Liver (tissue), 9 donors: ENCODE measurements around the gene CYP2A13. TPM values are rescaled to one million over a fixed set of nuclear protein-coding genes. Genes with fewer than 3 reads are reported as not detected.

Source experiments
- DNase-seq: peaks from one replicate; pipeline ENCODE4 v3.0.0-alpha.2; 2017; ENCODE audit warnings: low spot score
- H3K27ac ChIP-seq, 2 donors: one replicate each; pipeline ENCODE4 v1.7.0; 2013; ENCODE audit warnings: inconsistent platforms in 2 of 2, low read length in 2 of 2, control low read depth in 1 of 2, low read depth in 1 of 2, mild to moderate bottlenecking in 1 of 2
- H3K27me3 ChIP-seq, 4 donors: one replicate each; pipeline versions ENCODE4 v1.6.1 to v1.7.0; 2013; ENCODE audit warnings: low read length in 3 of 4, inconsistent platforms in 1 of 4, mild to moderate bottlenecking in 1 of 4, moderate library complexity in 1 of 4; ENCODE audit not compliant: control insufficient read depth in 4 of 4, insufficient read depth in 4 of 4
- H3K36me3 ChIP-seq, 4 donors: one replicate each; pipeline versions ENCODE4 v1.6.1 to v1.7.0; 2013; ENCODE audit warnings: low read length in 3 of 4, mild to moderate bottlenecking in 3 of 4, low read depth in 1 of 4, moderate library complexity in 1 of 4; ENCODE audit not compliant: control insufficient read depth in 4 of 4, insufficient read depth in 3 of 4
- H3K4me1 ChIP-seq, 4 donors: one replicate each; pipeline versions ENCODE4 v1.6.1 to v1.7.0; 2013; ENCODE audit warnings: low read length in 3 of 4, mild to moderate bottlenecking in 3 of 4, moderate library complexity in 1 of 4; ENCODE audit not compliant: control insufficient read depth in 4 of 4, insufficient read depth in 4 of 4
- H3K4me3 ChIP-seq, 3 donors: one replicate each; pipeline versions ENCODE4 v1.6.1 to v1.7.0; 2013; ENCODE audit warnings: low read length in 3 of 3, control low read depth in 1 of 3, low read depth in 1 of 3, mild to moderate bottlenecking in 1 of 3
- H3K9ac ChIP-seq, 2 donors: one replicate each; pipeline ENCODE4 v1.7.0; 2013; ENCODE audit warnings: low read length in 2 of 2, mild to moderate bottlenecking in 2 of 2, moderate library complexity in 2 of 2, control low read depth in 1 of 2, low read depth in 1 of 2
- H3K9me3 ChIP-seq, 4 donors: one replicate each; pipeline versions ENCODE4 v1.6.1 to v1.7.0; 2013; ENCODE audit warnings: low read length in 3 of 4; ENCODE audit not compliant: control insufficient read depth in 4 of 4
- CTCF ChIP-seq: fragments of 150-350 bp; IDR thresholded peaks from 2 replicates; pipeline ENCODE4 v1.5.1; 2017; ENCODE audit warnings: improper control_type of control experiment, low read depth, low read length; ENCODE audit not compliant: missing input control
- EGR1 ChIP-seq, 2 donors: IDR thresholded peaks; 2 replicates each; pipeline ENCODE4 v1.6.1; 2016 to 2018; ENCODE audit warnings: antibody characterized with exemption in 2 of 2, low read depth in 2 of 2
- FOXA1 ChIP-seq: IDR thresholded peaks from 2 replicates; pipeline ENCODE4 v1.6.1; 2016; ENCODE audit warnings: antibody characterized with exemption
- FOXA2 ChIP-seq: IDR thresholded peaks from 2 replicates; pipeline ENCODE4 v1.6.1; 2016; ENCODE audit warnings: antibody characterized with exemption
- HNF4A ChIP-seq, 2 donors: conservative IDR thresholded peaks; 2 replicates each; pipeline ENCODE4 v1.6.1; 2016; ENCODE audit warnings: antibody characterized with exemption in 2 of 2, mild to moderate bottlenecking in 2 of 2
- HNF4G ChIP-seq: IDR thresholded peaks from 2 replicates; pipeline ENCODE4 v1.6.1; 2016; ENCODE audit warnings: antibody characterized with exemption
- JUND ChIP-seq, 2 donors: IDR thresholded peaks; 2 replicates each; pipeline ENCODE4 v1.6.1; 2016; ENCODE audit warnings: antibody characterized with exemption in 2 of 2
- NR2F2 ChIP-seq: IDR thresholded peaks from 2 replicates; pipeline ENCODE4 v1.6.1; 2016; ENCODE audit warnings: antibody characterized with exemption
- RAD21 ChIP-seq, 2 donors: IDR thresholded peaks; 2 replicates each; pipeline ENCODE4 v1.6.1; 2016; ENCODE audit warnings: antibody characterized with exemption in 2 of 2, mild to moderate bottlenecking in 2 of 2
- REST ChIP-seq: IDR thresholded peaks from 2 replicates; pipeline ENCODE4 v1.6.1; 2016; ENCODE audit warnings: antibody characterized with exemption, mild to moderate bottlenecking
- RXRA ChIP-seq, 2 donors: IDR thresholded peaks; 2 replicates each; pipeline ENCODE4 v1.6.1; 2017 to 2018; ENCODE audit warnings: antibody characterized with exemption in 2 of 2, mild to moderate bottlenecking in 1 of 2
- SP1 ChIP-seq: IDR thresholded peaks from 2 replicates; pipeline ENCODE4 v1.6.1; 2018; ENCODE audit warnings: antibody characterized with exemption, mild to moderate bottlenecking
- TAF1 ChIP-seq: conservative IDR thresholded peaks from 2 replicates; pipeline ENCODE4 v1.6.1; 2016; ENCODE audit warnings: antibody characterized with exemption, mild to moderate bottlenecking
- YY1 ChIP-seq: IDR thresholded peaks from 2 replicates; pipeline ENCODE4 v1.6.1; 2016; ENCODE audit warnings: antibody characterized with exemption, mild to moderate bottlenecking
- WGBS: extraction: QIAGEN DNeasy Blood & Tissue Kit; methylation state at CpG from one replicate; pipeline ENCODE4 v1.1.7; 2013; 5-methylcytosine and 5-hydroxymethylcytosine counted together
- polyA plus RNA-seq, 2 donors: library from polyadenylated mRNA; stranded (reverse) in 1 of 2; unstranded in 1 of 2; fragments of 200-250 nt in 1 of 2; fragments of >200 nt in 1 of 2; fragmentation: Nextera tagmentation in 1 of 2; extraction: Ambion mirVana in 1 of 2; gene quantifications; one replicate each; pipeline versions ENCODE4 v1.2.1 to v1.2.3, GENCODE V29; 2013 to 2015
- total RNA-seq, 2 donors: library from RNA; depleted of rRNA; stranded (reverse); fragments of >200 nt; gene quantifications; one replicate each; pipeline ENCODE4 v1.2.3, GENCODE V29; 2014
- TF ChIP-seq, protein P1 (sequence below): IDR thresholded peaks from 2 replicates; pipeline ENCODE4 v1.6.1; 2016; ENCODE audit warnings: antibody characterized with exemption
- TF ChIP-seq, protein P2 (sequence below): IDR thresholded peaks from 2 replicates; pipeline ENCODE4 v1.6.1; 2016; ENCODE audit warnings: antibody characterized with exemption
- TF ChIP-seq, protein P3 (sequence below): IDR thresholded peaks from 2 replicates; pipeline ENCODE4 v1.6.1; 2016; ENCODE audit warnings: antibody characterized with exemption
- donor health status: healthy.
- donor health status: healthy.
- donor health status: healthy.
- donor health status: healthy.
- donor health status: healthy.

CYP2A13 gene
- total and polyA plus RNA-seq, 4 donors: 0.08 to 0.16 TPM; not detected in 2

DNA sequence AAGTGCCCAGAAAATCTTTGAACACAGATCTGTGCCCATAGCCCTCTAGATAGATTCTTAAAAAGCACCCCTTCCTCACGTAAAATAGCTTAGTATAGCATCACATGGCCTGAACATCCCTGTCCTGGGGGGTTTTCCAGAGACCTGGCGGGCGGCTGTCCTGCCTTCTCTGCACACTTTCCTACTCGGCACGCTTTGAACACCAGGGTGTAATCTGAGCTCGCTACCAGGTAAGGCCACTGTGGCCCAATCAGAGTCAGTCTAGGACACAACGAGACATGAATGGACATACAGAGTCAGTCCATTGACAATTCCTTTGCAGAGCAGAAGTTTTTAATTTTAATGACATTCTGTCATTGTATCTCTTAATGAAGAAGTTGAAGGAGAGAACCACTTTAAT, 8.1 kb downstream of the CYP2A13 start:
- no peaks in the 10 kb centered on the region for H3K9me3 ChIP-seq
- DNase-seq: no peak
- H3K4me1 ChIP-seq: no peaks in the 10 kb centered on the region
- 84% methylated on average over 7 of the region's 7 CpGs for WGBS
- no peaks in the 10 kb centered on the region for H3K36me3 ChIP-seq
- no peak overlapping the region for H3K9ac ChIP-seq
- TF ChIP-seq JUND (IDR thresholded peaks at IDR 0.05): no peak
- no peak for TF ChIP-seq NR2F2
- TF ChIP-seq, protein P1, sequence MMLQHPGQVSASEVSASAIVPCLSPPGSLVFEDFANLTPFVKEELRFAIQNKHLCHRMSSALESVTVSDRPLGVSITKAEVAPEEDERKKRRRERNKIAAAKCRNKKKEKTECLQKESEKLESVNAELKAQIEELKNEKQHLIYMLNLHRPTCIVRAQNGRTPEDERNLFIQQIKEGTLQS: no peak
- no peak for TF ChIP-seq RAD21 (IDR thresholded peaks at IDR 0.05)
- TF ChIP-seq, protein P2, sequence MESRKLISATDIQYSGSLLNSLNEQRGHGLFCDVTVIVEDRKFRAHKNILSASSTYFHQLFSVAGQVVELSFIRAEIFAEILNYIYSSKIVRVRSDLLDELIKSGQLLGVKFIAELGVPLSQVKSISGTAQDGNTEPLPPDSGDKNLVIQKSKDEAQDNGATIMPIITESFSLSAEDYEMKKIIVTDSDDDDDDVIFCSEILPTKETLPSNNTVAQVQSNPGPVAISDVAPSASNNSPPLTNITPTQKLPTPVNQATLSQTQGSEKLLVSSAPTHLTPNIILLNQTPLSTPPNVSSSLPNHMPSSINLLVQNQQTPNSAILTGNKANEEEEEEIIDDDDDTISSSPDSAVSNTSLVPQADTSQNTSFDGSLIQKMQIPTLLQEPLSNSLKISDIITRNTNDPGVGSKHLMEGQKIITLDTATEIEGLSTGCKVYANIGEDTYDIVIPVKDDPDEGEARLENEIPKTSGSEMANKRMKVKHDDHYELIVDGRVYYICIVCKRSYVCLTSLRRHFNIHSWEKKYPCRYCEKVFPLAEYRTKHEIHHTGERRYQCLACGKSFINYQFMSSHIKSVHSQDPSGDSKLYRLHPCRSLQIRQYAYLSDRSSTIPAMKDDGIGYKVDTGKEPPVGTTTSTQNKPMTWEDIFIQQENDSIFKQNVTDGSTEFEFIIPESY: no peak
- TF ChIP-seq FOXA1: no peak
- TF ChIP-seq TAF1: no peak
- no peak for TF ChIP-seq EGR1 (IDR thresholded peaks at IDR 0.05; ENCODE audit: low read depth in 2 of 2)
- TF ChIP-seq HNF4G: no peak
- TF ChIP-seq HNF4A (conservative IDR thresholded peaks at IDR 0.05): no peak
- no peak for TF ChIP-seq CTCF
- no peak for TF ChIP-seq YY1
- TF ChIP-seq, protein P3, sequence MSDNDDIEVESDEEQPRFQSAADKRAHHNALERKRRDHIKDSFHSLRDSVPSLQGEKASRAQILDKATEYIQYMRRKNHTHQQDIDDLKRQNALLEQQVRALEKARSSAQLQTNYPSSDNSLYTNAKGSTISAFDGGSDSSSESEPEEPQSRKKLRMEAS: no peak
- TF ChIP-seq RXRA (IDR thresholded peaks at IDR 0.05): no peak
- no peak for TF ChIP-seq REST
- TF ChIP-seq SP1: no peak
- no peak for TF ChIP-seq FOXA2
- H3K27ac ChIP-seq: no peak overlapping the region
- no peaks in the 10 kb centered on the region for H3K27me3 ChIP-seq
- H3K4me3 ChIP-seq: no peak overlapping the region

DNA sequence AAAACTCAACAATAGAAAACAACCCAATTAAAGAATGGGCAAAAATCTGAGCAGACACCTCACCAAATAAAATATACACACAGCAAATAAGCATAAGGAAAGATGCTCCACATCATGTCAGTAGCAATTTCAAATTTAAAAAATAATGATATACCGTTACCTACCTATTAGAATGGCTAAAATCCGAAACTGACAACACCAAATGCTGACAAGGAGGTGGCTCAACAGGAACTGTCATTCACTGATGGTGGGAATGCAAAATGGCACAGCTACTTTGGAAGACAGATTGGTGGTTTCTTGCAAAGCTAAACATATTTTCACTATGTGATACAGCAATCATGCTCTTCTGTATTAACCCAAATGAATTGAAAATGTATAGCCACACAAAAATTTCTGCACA, 9.1 kb downstream of the CYP2A13 start:
- TF ChIP-seq YY1: no peak
- TF ChIP-seq REST: no peak
- TF ChIP-seq RXRA (IDR thresholded peaks at IDR 0.05): no peak
- no peak for TF ChIP-seq JUND (IDR thresholded peaks at IDR 0.05)
- TF ChIP-seq, protein P3: no peak
- TF ChIP-seq CTCF: no peak
- no peak overlapping the region for H3K4me3 ChIP-seq
- no peak overlapping the region for H3K27ac ChIP-seq
- no peak overlapping the region for H3K9ac ChIP-seq
- no peaks in the 10 kb centered on the region for H3K9me3 ChIP-seq
- H3K27me3 ChIP-seq: no peaks in the 10 kb centered on the region
- no peak for DNase-seq
- H3K36me3 ChIP-seq: no peaks in the 10 kb centered on the region
- 80% methylated on average over 2 of the region's 2 CpGs for WGBS
- no peaks in the 10 kb centered on the region for H3K4me1 ChIP-seq
